Upper lobe of left lung (tissue), 6 donors: ENCODE data around the gene SELENON. TPM values are rescaled to one million over a fixed set of nuclear protein-coding genes. Genes with fewer than 3 reads are reported as not detected.

Experiments used
- ATAC-seq, 2 donors: fragments of 200-7000 bp; cut with Tn5 transposase; one replicate each; pipeline ENCODE4 v1.9.1; 2022; ENCODE audit warnings: mild to moderate bottlenecking in 2 of 2, moderate library complexity in 2 of 2; ENCODE audit not compliant: low FRiP score in 2 of 2
- DNase-seq, 2 donors: peaks; one replicate each; pipeline ENCODE4 v3.0.0-alpha.2; 2019 to 2020
- H3K27ac ChIP-seq, 4 donors: fragments of 200-600 bp; sonication (generic); one replicate each; pipeline ENCODE4 v1.5.1; 2016 to 2019
- H3K27me3 ChIP-seq, 4 donors: fragments of 200-600 bp; sonication (generic); one replicate each; pipeline ENCODE4 v1.5.1; 2017 to 2019
- H3K36me3 ChIP-seq, 4 donors: fragments of 200-600 bp; sonication (generic); one replicate each; pipeline ENCODE4 v1.5.1; 2016 to 2019
- H3K4me1 ChIP-seq, 4 donors: fragments of 200-600 bp; sonication (generic); one replicate each; pipeline ENCODE4 v1.5.1; 2018 to 2019
- H3K4me3 ChIP-seq, 4 donors: fragments of 200-600 bp; sonication (generic); one replicate each; pipeline ENCODE4 v1.5.1; 2017 to 2019; ENCODE audit warnings: mild to moderate bottlenecking in 2 of 4, moderate library complexity in 1 of 4
- H3K9me3 ChIP-seq, 4 donors: fragments of 200-600 bp; sonication (generic); one replicate each; pipeline ENCODE4 v1.5.1; 2018 to 2019
- CTCF ChIP-seq, 6 experiments: fragments of 450-650 bp in 4 of 6; fragments of 200-600 bp in 2 of 6; sonication (generic) in 2 of 6; IDR thresholded peaks; one replicate each; pipeline ENCODE4 v1.5.1; 2016 to 2019; ENCODE audit warnings: antibody characterized with exemption in 6 of 6
- EP300 ChIP-seq, 4 donors: sonication (generic); formaldehyde crosslinking; IDR thresholded peaks; one replicate each; pipeline ENCODE4 v1.5.1; 2017; ENCODE audit warnings: antibody characterized with exemption in 4 of 4, control low read depth in 2 of 4
- POLR2A ChIP-seq, 4 donors: fragments of 450-650 bp; IDR thresholded peaks; one replicate each; pipeline ENCODE4 v1.5.1; 2016 to 2017; ENCODE audit warnings: antibody characterized with exemption in 4 of 4, mild to moderate bottlenecking in 2 of 4
- POLR2AphosphoS5 ChIP-seq, 2 donors: sonication (generic); formaldehyde crosslinking; IDR thresholded peaks; one replicate each; pipeline ENCODE4 v1.5.1; 2017; ENCODE audit warnings: antibody characterized with exemption in 2 of 2
- WGBS, 2 donors: methylation state at CpG; one replicate each; pipeline ENCODE4 v1.1.5; 2017 to 2018; 5-methylcytosine and 5-hydroxymethylcytosine counted together
- total RNA-seq, 6 donors: library from RNA; depleted of rRNA in 4 of 6; stranded (reverse); fragments of >200 nt in 4 of 6; gene quantifications; one replicate each; pipeline versions ENCODE4 v1.1.0 to v1.2.1, GENCODE V29; 2016 to 2021
- donor health status: DM: no; HTN: no; CAD: no; lungs with moderate emphysema.
- donor health status: DM: no; HTN: yes; CAD: no; lungs with severe emphysema.

SELENON gene
- total RNA-seq, 6 donors from 2014 or later = 22.0 to 91.1 (median 60.5) TPM

- no peak for TF ChIP-seq EP300 (IDR thresholded peaks at IDR 0.05)
- no peak for TF ChIP-seq POLR2AphosphoS5 (IDR thresholded peaks at IDR 0.05)
- no peak for TF ChIP-seq CTCF (IDR thresholded peaks at IDR 0.05)
- 54% methylated on average over 13 to 15 of the region's 15 CpGs for WGBS, 2 donors
- Histone ChIP-seq H3K4me3 (peak overlapping the region; percentile 40 to 77 (median 68)), H3K36me3 (peaks cover 0 to 9% (median 2%) of the 10 kb centered on the region in 4 donors), H3K27ac (peak overlapping the region; percentile 68 to 89 (median 83)), H3K4me1 (peaks cover 55 to 92% (median 71%) of the 10 kb centered on the region in 4 donors), H3K27me3 (no peaks in the 10 kb centered on the region), H3K9me3 (no peaks in the 10 kb centered on the region)
- DNase-seq = no peak
- ATAC-seq = peak in 1 of 2 donors; percentile 9
Observed at GRCh38 chr1:25800703-25801377, 847 bp downstream of the SELENON start.

GRCh38 chr1:25802915-25803314, 2.9 kb downstream of the SELENON start:
- Histone ChIP-seq H3K4me3 (no peak overlapping the region), H3K9me3 (no peaks in the 10 kb centered on the region), H3K27me3 (no peaks in the 10 kb centered on the region), H3K36me3 (peaks cover 0 to 28% (median 9%) of the 10 kb centered on the region in 4 donors), H3K4me1 (peaks cover 62 to 92% (median 77%) of the 10 kb centered on the region in 4 donors), H3K27ac (no peak overlapping the region)
- TF ChIP-seq CTCF (IDR thresholded peaks at IDR 0.05) (no peak), POLR2AphosphoS5 (IDR thresholded peaks at IDR 0.05) (no peak), POLR2A (IDR thresholded peaks at IDR 0.05) (no peak), EP300 (IDR thresholded peaks at IDR 0.05) (no peak)
- DNase-seq (no peak), ATAC-seq (no peak)
- WGBS, 2 donors = 55 to 83% methylated on average over 5 to 6 of the region's 6 CpGs

- peaks cover 62 to 89% (median 73%) of the 10 kb centered on the region in 4 donors for H3K4me1 ChIP-seq
- no peak overlapping the region for H3K27ac ChIP-seq
- 92% methylated on average over 1 of the region's 1 CpG for WGBS, 2 donors
- no peaks in the 10 kb centered on the region for H3K9me3 ChIP-seq
- TF ChIP-seq EP300 (IDR thresholded peaks at IDR 0.05) (no peak), POLR2A (IDR thresholded peaks at IDR 0.05) (no peak), POLR2AphosphoS5 (IDR thresholded peaks at IDR 0.05) (no peak), CTCF (IDR thresholded peaks at IDR 0.05) (no peak)
- ATAC-seq (no peak), DNase-seq (no peak)
- H3K4me3 ChIP-seq = no peak overlapping the region
- H3K27me3 ChIP-seq = no peaks in the 10 kb centered on the region
- H3K36me3 ChIP-seq = peaks cover 0 to 31% (median 13%) of the 10 kb centered on the region in 4 donors
Observed at GRCh38 chr1:25803368-25803767, 3.4 kb downstream of the SELENON start.

GRCh38 chr1:25804244-25804963, 4.4 kb downstream of the SELENON start:
- no peak overlapping the region for H3K4me3 ChIP-seq
- peaks cover 53 to 87% (median 63%) of the 10 kb centered on the region in 4 donors for H3K4me1 ChIP-seq
- H3K9me3 ChIP-seq = no peaks in the 10 kb centered on the region
- TF ChIP-seq EP300 (IDR thresholded peaks at IDR 0.05) (no peak), POLR2AphosphoS5 (IDR thresholded peaks at IDR 0.05) (no peak), POLR2A (IDR thresholded peaks at IDR 0.05) (no peak), CTCF (IDR thresholded peaks at IDR 0.05) (no peak)
- no peak for ATAC-seq
- no peak for DNase-seq
- H3K36me3 ChIP-seq = peaks cover 0 to 42% (median 23%) of the 10 kb centered on the region in 4 donors
- no peaks in the 10 kb centered on the region for H3K27me3 ChIP-seq
- H3K27ac ChIP-seq = peak overlapping the region in 3 of 4 donors; percentile 64 to 76 (median 64)
- 77 to 78% methylated on average over 10 of the region's 10 CpGs for WGBS, 2 donors
